T-helper 1 cell (primary cell): ENCODE data around the gene PFKFB3.
"Not testable (repeated sequence)": the region's sequence is repeated elsewhere in the genome, so short reads cannot be mapped to it uniquely, and the experiment has no call there.

Source experiments
- DNase-seq, 5 donors: peaks; one replicate each; pipeline ENCODE4 v3.0.0-alpha.2; 2012 to 2020

The PFKFB3 gene

GRCh38 chr10:6221971-6222751 lies 19.4 kb downstream of the PFKFB3 start:
- no peak for DNase-seq

- DNase-seq: no peak
Observed at GRCh38 chr10:6222755-6223154, 20.0 kb downstream of the PFKFB3 start.

- no peak for DNase-seq
Observed at GRCh38 chr10:6223981-6224380, 21.2 kb downstream of the PFKFB3 start.

- no peak for DNase-seq
Observed at GRCh38 chr10:6224781-6225180, 22.0 kb downstream of the PFKFB3 start.

GRCh38 chr10:6225263-6225814 lies 22.6 kb downstream of the PFKFB3 start:
- DNase-seq: no peak

- DNase-seq: no peak
Observed at GRCh38 chr10:6226216-6226615, 23.5 kb downstream of the PFKFB3 start.

GRCh38 chr10:6227346-6227745 lies 24.6 kb downstream of the PFKFB3 start:
- DNase-seq: no peak

- DNase-seq: no peak
Observed at GRCh38 chr10:6228010-6228511, 25.3 kb downstream of the PFKFB3 start.

GRCh38 chr10:6228647-6229046 lies 25.9 kb downstream of the PFKFB3 start:
- DNase-seq: no peak

GRCh38 chr10:6229290-6229689 lies 26.6 kb downstream of the PFKFB3 start:
- no peak for DNase-seq

- DNase-seq: no peak
Observed at GRCh38 chr10:6229746-6230145, 27.0 kb downstream of the PFKFB3 start.

- no peak for DNase-seq
Observed at GRCh38 chr10:6230315-6230714, 27.6 kb downstream of the PFKFB3 start.

GRCh38 chr10:6231146-6231545 lies 28.4 kb downstream of the PFKFB3 start:
- DNase-seq: no peak

GRCh38 chr10:6231730-6232129 lies 29.0 kb downstream of the PFKFB3 start:
- no peak for DNase-seq

- no peak for DNase-seq
Observed at GRCh38 chr10:6232225-6232807, 29.6 kb downstream of the PFKFB3 start.

- no peak for DNase-seq
Observed at GRCh38 chr10:6232846-6233724, 30.4 kb downstream of the PFKFB3 start.

GRCh38 chr10:6233725-6234277 lies 31.1 kb downstream of the PFKFB3 start:
- DNase-seq: no peak

GRCh38 chr10:6234371-6234770 lies 31.6 kb downstream of the PFKFB3 start:
- DNase-seq: no peak

GRCh38 chr10:6236349-6237198 lies 33.8 kb downstream of the PFKFB3 start:
- no peak for DNase-seq

- no peak for DNase-seq
Observed at GRCh38 chr10:6237199-6237530, 34.4 kb downstream of the PFKFB3 start.

GRCh38 chr10:6238587-6239212 lies 36.0 kb downstream of the PFKFB3 start:
- not testable (repeated sequence) for DNase-seq
